Kidney (tissue), 14 donors: ENCODE results near the gene AK9. TPM values are rescaled to one million over a fixed set of nuclear protein-coding genes. Genes with fewer than 3 reads are reported as not detected.

Experiments used
- DNase-seq, 5 donors: peaks; one replicate each; pipeline ENCODE4 v3.0.0-alpha.2; 2013 to 2020
- FAIRE-seq: peaks from 2 replicates; lab custom pipeline; 2012; peaks lifted over from hg19 to GRCh38; lab: Jason Lieb, UNC
- H3K27ac ChIP-seq, 2 donors: one replicate each; pipeline ENCODE4 v1.7.0; 2013; ENCODE audit warnings: low read depth in 2 of 2, low read length in 2 of 2, inconsistent platforms in 1 of 2
- H3K27me3 ChIP-seq: one replicate; pipeline ENCODE4 v1.7.1; 2013; ENCODE audit warnings: low read length, inconsistent platforms; ENCODE audit not compliant: control insufficient read depth, insufficient read depth
- H3K36me3 ChIP-seq, 3 donors: one replicate each; pipeline versions ENCODE4 v1.7.0 to v1.7.1; 2013; ENCODE audit warnings: low read length in 3 of 3, control low read depth in 1 of 3, inconsistent platforms in 1 of 3; ENCODE audit not compliant: insufficient read depth in 3 of 3, control insufficient read depth in 2 of 3
- H3K4me1 ChIP-seq, 3 donors: one replicate each; pipeline versions ENCODE4 v1.7.0 to v1.7.1; 2013; ENCODE audit warnings: low read length in 3 of 3, inconsistent platforms in 1 of 3, low read depth in 1 of 3; ENCODE audit not compliant: control insufficient read depth in 2 of 3, insufficient read depth in 2 of 3
- H3K4me3 ChIP-seq, 3 donors: one replicate each; pipeline versions ENCODE4 v1.7.0 to v1.8.1; 2013; ENCODE audit warnings: low read length in 3 of 3, control low read depth in 1 of 3, inconsistent platforms in 1 of 3
- H3K9ac ChIP-seq, 3 donors: one replicate each; pipeline versions ENCODE4 v1.7.0 to v1.7.1; 2013; ENCODE audit warnings: low read length in 3 of 3, control low read depth in 1 of 3, inconsistent platforms in 1 of 3
- H3K9me3 ChIP-seq, 3 donors: one replicate each; pipeline versions ENCODE4 v1.7.0 to v1.7.1; 2013; ENCODE audit warnings: low read length in 3 of 3, control low read depth in 1 of 3, inconsistent platforms in 1 of 3; ENCODE audit not compliant: control insufficient read depth in 2 of 3, insufficient read depth in 1 of 3
- CTCF ChIP-seq: IDR thresholded peaks from 3 replicates; pipeline ENCODE4 v1.5.1; 2012; ENCODE audit warnings: mild to moderate bottlenecking, moderate library complexity, borderline replicate concordance; ENCODE audit not compliant: insufficient read depth; ENCODE audit errors: extremely low read depth
- intact Hi-C: fragments of 100-400 bp; cut with DNase I; formaldehyde crosslinking; loops from one replicate; pipeline ENCODE4 v1.11.1; 2022
- polyA plus RNA-seq: library from polyadenylated mRNA; stranded (reverse); fragments of 350-450 nt; fragmentation: Illumina TruSeq; extraction: RNeasy Lipid Tissue Mini Kit (QIAGEN cat#74804); gene quantifications from one replicate; pipeline ENCODE4 v1.2.3, GENCODE V29; 2014; ENCODE audit warnings: low read depth, low replicate concordance; ENCODE audit not compliant: insufficient read depth
- total RNA-seq: library from RNA; stranded (reverse); fragmentation: NEBNext Ultra II Directional; extraction: Animal tissue kit (Norgen Biotek cat#: 25700); gene quantifications from one replicate; pipeline ENCODE4 v1.2.1, GENCODE V29; 2021
- donor health status: control.
- donor health status: control.
- donor health status: control.
- donor health status: control.
- donor health status: control.
- donor health status: DM: yes; HTN: yes; CAD: no.
- donor health status: Normal renal cell carcinoma (clear cell type).

Gene AK9
- total and polyA plus RNA-seq, 2 donors from 2014 or later, result 4.6 to 10.9 TPM

GRCh38 chr6:109451376-109451775 lies 239.6 kb downstream of the AK9 start:
- H3K9ac ChIP-seq, result no peak overlapping the region
- intact Hi-C loops, result no loop called here
- DNase-seq, result no peak
- no peak for FAIRE-seq
- no peaks in the 10 kb centered on the region for H3K9me3 ChIP-seq
- no peak for TF ChIP-seq CTCF
- H3K36me3 ChIP-seq, result peaks cover 0 to 3% (median 2%) of the 10 kb centered on the region in 3 donors
- peaks cover 0 to 10% (median 1%) of the 10 kb centered on the region in 3 donors for H3K4me1 ChIP-seq
- no peaks in the 10 kb centered on the region for H3K27me3 ChIP-seq
- H3K4me3 ChIP-seq, result no peak overlapping the region
- no peak overlapping the region for H3K27ac ChIP-seq

- H3K27me3 ChIP-seq, result no peaks in the 10 kb centered on the region
- H3K27ac ChIP-seq, result no peak overlapping the region
- no peak overlapping the region for H3K9ac ChIP-seq
- H3K36me3 ChIP-seq, result peaks cover 0 to 3% (median 2%) of the 10 kb centered on the region in 3 donors
- no peak for DNase-seq
- no peak for TF ChIP-seq CTCF
- no peak overlapping the region for H3K4me3 ChIP-seq
- FAIRE-seq, result no peak
- intact Hi-C loops, result no loop called here
- no peaks in the 10 kb centered on the region for H3K9me3 ChIP-seq
- peaks cover 0 to 6% (median 0%) of the 10 kb centered on the region in 3 donors for H3K4me1 ChIP-seq
These were observed 240.2 kb downstream of the AK9 start for GRCh38 chr6:109450801-109451200.

- H3K27me3 ChIP-seq, result no peaks in the 10 kb centered on the region
- no peaks in the 10 kb centered on the region for H3K9me3 ChIP-seq
- FAIRE-seq (no peak), DNase-seq (no peak)
- TF ChIP-seq CTCF, result no peak
- no peak overlapping the region for H3K9ac ChIP-seq
- H3K27ac ChIP-seq, result no peak overlapping the region
- intact Hi-C loops, result no loop called here
- H3K36me3 ChIP-seq, result peaks cover 0 to 6% (median 3%) of the 10 kb centered on the region in 3 donors
- no peak overlapping the region for H3K4me3 ChIP-seq
- H3K4me1 ChIP-seq, result peaks cover 0 to 6% (median 0%) of the 10 kb centered on the region in 3 donors
These were observed 241.0 kb downstream of the AK9 start for GRCh38 chr6:109449795-109450673.
